ENCODE measurements around the gene KRTAP5-3.

Gene KRTAP5-3

DNA sequence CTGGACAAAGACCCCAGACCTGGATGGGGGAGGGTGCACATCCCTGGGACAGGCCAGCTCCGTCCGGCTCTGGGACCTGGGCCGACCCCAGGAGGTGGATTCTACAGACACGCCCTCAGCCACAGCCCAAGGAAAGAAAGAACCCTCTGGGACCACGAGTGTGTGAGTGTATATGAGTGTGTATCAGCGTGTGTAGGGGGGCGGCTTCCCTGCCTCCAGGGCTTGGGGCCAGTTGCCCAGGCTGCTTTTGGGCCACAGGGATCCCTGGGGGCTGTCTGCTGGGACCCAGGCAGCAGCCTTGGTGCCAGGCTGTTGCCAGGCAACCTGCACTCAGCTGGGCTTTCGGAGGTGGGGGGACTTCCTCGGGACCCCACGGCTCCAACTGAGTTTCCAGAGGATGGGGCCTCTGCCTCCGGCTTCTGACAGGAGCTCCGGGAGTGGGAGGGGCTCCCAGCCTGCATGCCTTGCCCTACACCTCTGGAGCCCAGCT lies 45.1 kb downstream of the KRTAP5-3 start:
- no peak for DNase-seq

DNA sequence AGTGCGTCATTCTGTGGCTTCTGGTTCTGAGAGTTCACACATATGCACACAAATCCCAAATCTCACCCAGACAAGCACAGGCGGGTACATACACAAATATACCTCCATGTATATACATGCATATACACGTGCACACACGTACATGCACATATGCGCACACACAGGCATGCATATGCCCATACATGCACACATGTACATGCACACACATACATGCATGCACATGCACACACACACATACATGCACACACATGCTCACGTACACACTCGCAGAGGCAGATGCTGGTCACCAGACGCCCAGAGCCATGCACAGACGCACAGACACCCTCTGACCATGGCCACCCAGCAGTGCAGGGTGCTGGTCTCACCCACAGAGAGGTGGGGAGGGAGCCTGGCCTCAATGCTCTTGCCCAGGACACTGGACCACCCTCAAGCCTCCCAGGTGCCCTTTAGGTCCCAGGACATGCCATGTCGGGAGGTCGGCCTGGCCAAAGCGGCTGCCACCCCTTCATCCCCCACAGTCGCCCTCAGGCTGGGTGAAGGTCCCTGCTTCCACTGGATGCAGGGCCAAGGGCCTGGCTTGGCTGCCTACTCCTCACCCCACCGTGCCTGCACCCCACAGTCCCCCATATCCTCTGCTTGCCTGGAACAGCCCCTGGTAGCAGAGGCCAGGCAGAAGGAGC lies 45.7 kb downstream of the KRTAP5-3 start:
- DNase-seq: no peak

DNA sequence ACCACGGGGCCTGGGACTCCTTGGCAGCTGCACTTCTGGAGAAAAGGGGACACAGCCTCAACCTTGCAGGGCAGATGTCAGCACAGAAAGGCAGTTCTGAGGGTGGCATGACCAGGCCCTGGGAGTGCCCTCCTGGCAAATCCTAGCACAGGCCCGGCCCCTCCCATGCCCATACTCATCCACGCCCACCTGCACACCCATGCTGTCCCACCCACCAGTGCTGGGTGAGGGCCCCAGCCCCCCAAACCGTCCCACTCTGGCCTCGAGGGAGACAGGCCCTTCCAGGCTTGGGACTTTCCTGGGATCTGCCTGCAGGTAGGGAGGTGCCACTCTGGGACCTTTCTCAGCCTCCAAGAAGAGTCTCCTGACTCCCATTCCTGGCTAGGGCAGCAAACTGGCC lies 46.3 kb downstream of the KRTAP5-3 start:
- DNase-seq: no peak

DNA sequence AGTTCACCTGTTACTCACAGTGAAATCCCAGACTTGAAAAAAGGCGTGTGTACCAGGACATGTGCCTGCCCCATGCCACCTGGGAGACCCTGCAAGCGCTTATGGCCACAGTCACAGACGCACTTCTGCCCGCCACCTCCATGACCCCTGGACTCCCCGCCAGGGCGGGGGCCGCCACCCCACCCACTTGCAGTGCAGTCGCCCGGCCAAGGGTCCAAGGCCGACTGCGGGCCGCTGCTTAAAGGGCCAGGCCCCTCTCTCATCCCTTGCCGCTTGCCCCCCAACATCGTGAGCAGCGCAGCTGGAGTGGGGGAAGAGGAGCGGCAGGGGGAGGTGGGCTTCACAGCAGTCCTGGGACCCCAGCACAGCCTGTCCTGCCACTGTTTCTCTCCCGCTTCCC lies 47.0 kb downstream of the KRTAP5-3 start:
- no peak for DNase-seq

DNA sequence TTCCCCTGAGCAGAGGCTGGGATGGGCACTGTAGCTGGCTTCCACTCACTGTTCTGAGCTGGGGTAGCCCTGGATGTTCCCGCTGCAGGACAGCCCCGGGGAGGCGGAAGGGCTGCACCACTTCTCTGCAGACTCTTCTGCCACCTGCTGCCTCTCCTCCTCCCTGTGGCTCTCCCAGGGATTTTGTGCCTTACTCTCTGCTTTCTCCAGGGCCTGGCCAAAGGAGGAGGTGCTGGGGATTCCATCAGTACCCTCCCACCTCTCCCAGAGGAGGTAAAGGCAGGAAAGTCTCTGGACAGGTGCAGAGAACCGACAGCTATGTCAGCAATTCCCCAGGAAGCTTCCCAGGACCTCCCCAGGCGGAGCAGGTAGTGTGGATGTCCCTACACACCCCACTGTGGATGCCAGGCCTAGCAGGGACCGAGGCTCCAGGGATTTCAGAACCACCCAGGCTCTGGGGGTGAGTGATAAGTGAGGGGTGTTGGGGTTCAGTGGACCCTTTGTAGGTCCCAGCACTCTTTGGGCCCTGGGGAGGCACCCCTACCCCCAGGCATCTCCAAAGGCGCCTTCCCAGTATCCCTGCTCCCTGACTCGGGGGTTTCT lies 47.5 kb downstream of the KRTAP5-3 start:
- no peak for DNase-seq

DNA sequence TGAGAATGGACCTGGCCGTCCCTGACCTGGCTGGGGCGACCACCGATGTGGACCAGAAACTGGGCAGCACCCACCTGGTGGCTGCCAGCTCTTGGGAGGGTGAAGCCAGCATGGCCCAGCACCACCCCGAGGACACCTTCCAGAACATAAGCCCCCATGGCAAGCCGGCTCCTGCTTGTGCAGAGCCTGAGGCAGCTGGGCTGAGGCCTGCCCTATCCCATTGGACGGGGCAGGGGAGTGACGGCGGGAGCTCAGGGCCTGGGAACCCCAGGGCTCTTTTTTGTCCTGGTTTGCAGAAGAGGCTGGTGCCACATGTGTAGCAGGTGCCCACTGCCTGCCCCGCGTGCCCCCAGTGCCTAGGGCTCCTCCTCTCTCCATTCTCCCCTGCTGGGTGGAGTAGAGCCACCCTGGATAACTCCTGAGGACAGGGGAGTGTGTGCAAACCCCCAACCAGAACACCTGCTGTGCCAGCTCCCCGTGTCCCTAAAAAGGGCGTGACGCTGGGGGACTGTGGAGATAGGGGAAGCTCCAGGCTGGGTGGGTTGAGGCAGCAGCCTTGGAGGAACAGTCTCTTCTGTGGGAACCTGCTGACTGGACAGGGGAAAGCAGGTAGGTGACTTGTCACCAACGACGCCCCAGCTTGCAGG lies 48.1 kb downstream of the KRTAP5-3 start:
- no peak for DNase-seq

DNA sequence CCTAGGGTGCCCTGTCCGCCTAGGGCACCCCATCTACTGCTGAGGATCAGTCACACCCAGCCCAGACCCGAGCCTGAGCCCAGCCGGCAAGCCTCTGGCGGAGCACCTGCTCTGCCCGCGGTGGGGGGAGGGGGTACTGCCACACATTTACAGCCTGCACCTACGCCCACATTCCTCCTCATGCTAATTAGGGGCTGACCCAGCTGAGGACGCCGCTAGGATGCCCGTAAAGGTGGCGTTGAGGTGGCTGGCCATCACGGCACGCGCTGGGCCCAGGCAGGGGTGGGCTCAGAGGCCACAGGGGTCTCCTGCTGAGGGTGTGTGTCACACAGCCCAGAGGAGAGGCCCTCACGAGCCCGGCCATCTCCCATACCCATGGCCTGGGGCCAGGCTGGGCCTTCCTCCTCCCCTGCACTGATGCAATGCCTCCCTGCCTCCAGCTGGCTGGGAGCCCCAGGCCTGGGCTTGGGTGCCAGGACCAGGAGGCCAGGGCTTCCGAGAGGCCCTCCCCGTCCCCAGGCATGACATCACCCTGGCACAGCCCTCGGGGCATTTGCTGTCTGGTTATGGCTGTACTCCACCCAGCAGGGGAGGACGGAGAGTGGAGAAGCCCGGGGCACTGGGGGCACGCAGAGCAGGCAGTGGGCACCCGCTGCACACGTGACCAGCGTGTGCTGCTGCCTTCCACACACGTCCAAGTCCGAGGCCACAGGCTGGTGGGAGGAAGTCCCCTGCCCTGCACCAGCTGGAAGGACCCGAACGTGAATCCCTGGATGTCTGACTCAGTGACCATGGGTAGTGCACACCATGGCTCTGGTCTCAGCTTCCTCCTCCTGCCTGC lies 48.9 kb downstream of the KRTAP5-3 start:
- DNase-seq: peak in 1 of 2 donors; percentile 19

DNA sequence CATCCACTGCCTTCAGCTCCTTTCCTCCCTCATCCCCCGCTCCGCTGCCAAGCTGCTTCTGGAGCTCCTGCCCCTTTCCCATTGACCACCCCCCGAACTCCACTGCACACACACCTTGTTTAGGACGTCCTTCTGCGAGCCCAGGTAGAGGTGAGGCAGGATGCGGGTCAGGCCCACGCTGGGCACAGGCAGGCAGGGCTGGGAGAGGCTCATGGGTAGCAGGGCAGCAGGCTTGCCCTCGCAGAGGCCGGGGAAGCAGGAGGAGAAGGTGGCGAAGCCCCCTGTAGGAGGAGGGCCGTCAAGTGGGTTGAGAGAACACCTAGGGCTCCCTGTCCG lies 49.5 kb downstream of the KRTAP5-3 start:
- no peak for DNase-seq

DNA sequence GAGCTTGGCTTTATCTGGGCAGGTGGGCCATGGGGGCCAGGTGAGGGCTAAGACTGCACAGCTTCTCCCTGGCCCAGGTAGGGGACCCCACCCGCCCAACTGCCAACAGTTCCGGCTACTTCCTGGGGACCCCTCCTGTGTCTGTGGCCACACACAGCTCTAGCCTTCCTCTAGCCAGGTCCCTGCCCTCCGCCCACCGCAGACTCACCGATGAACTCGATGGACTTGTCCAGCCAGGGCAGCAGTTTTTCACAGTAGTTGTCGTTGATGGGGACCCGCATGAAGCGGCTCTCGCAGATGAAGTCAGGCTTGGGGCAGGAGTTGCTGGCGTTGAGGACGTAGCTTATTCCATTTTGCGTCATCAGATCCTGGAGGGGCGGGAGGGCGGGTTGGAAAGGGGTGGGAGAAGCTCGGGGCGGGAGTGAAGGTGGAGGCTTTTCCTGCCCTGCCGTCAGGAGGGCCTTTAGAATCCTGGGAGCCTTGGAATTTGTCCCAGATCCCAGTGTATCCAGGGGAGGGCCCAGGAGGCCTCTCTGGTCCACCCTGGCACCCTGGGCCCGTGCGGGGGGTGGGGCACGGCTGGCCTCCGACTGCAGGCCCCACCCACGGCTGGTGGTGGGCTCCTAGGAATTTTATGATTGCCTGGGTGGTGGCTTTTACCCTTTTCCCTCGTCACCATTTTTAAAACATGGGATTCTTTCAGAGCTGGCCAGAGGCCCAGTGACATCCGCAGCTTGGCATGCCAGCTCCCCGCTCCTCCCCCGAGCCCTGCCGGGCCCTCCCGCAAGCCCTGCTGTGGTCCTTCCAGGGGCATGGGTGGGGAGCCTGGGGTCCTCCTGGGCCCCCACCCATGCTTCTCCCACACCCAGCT lies 50.1 kb downstream of the KRTAP5-3 start:
- DNase-seq: no peak

Measured in inflammatory macrophage (primary cell).